Stromal cell of bone marrow (primary cell): ENCODE results near the gene FLYWCH1.
"Not testable (repeated sequence)": the region's sequence is repeated elsewhere in the genome, so short reads cannot be mapped to it uniquely, and the experiment has no call there.

Source experiments
- DNase-seq: peaks from one replicate; pipeline ENCODE4 v3.0.0-alpha.2; 2012; ENCODE audit warnings: low read depth

The FLYWCH1 gene

GRCh38 chr16:2927010-2927646, 15.4 kb downstream of the FLYWCH1 start:
- DNase-seq, result peak; percentile 76

DNA sequence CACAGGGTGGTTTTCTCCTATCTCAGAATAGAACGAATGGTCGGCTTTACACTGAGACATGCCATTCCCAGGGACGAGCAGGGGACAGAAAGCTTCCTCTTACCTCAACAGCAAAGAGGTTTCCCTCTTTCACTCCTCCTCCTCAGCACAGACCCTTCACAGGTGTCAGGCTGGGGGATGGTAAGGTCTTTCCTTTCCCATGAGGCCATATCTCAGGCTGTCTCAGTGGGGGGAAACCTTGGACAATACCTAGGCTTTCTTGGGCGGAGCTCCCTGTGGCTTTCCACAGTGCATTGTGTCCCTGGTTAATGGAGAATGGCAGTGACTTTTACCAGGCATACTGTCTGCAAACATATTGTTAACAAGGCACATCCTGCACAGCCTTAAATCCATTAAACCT, 16.4 kb downstream of the FLYWCH1 start:
- DNase-seq, result not testable (repeated sequence)

GRCh38 chr16:2928796-2929195, 17.1 kb downstream of the FLYWCH1 start:
- no peak for DNase-seq

- no peak for DNase-seq
These were observed 18.0 kb downstream of the FLYWCH1 start for GRCh38 chr16:2929693-2930092.

- DNase-seq, result no peak
These were observed 18.5 kb downstream of the FLYWCH1 start for GRCh38 chr16:2930236-2930635.

GRCh38 chr16:2931231-2931914, 19.6 kb downstream of the FLYWCH1 start:
- not testable (repeated sequence) for DNase-seq

DNA sequence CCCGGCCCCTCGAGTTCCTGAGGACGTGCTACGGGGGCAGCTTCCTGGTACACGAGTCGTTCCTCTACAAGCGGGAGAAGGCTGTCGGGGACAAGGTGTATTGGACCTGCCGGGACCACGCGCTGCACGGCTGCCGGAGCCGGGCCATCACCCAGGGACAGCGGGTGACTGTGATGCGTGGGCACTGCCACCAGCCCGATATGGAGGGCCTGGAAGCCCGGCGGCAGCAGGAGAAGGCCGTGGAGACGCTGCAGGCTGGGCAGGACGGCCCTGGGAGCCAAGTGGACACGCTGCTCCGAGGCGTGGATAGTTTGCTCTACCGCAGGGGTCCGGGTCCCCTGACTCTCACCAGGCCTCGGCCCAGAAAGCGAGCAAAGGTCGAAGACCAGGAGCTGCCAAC, 21.4 kb downstream of the FLYWCH1 start:
- no peak for DNase-seq

GRCh38 chr16:2933701-2934100, 22.0 kb downstream of the FLYWCH1 start:
- DNase-seq, result no peak

DNA sequence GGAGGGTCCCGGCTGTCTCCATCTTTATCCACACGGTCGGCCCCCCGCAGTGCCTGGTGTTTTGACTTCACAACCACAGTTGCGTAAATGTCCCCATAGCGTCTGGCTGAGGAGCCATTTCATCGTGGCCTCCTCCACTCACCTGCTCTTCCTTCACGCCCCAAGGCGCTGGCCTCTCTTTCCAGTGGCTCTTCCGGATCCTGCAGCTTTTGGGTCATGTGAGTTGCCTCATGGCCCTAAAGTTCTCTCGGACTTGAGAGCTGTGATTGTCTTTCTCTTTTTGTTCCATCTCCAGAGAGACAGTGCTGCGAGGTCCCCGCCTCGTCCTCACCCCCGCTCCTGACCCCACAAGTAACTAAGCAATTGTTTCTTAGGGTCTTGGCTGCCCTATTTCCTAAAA, 22.7 kb downstream of the FLYWCH1 start:
- no peak for DNase-seq

GRCh38 chr16:2936436-2937011, 24.8 kb downstream of the FLYWCH1 start:
- DNase-seq, result no peak

DNA sequence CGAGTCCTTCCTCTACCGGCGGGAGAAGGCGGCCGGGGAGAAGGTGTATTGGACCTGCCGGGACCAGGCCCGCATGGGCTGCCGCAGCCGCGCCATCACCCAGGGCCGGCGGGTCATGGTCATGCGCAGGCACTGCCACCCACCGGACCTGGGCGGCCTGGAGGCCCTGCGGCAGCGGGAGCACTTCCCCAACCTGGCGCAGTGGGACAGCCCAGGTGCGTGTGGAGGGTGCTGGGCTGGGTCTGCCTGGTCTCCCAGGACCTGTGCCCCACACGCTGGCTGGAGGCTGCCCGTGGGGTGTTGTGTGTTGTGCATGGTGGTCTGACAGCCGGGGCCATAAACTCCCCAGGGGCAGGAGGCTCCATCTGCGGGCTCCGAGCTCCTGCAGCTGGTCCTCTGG, 25.4 kb downstream of the FLYWCH1 start:
- no peak for DNase-seq

GRCh38 chr16:2938206-2938605, 26.5 kb downstream of the FLYWCH1 start:
- no peak for DNase-seq

GRCh38 chr16:2939968-2940367, 28.2 kb downstream of the FLYWCH1 start:
- no peak for DNase-seq

DNA sequence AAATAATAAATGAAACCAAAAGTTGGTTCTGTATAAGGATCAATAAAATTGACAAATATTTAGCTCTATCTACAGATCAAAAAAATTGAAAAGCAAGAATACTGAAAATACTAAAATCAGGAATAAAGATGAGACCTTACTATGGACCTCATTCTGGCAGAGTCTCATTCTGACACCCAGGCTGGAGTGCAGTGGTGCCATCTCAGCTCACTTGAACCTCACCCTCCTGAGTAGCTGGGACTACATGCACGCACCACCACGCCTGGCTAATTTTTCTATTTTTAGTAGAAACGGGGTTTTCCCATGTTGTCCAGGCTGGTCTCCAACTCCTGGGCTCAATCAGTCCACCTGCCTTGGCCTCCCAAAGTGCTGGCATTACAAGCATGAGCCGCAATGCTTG, 30.3 kb downstream of the FLYWCH1 start:
- DNase-seq, result no peak

DNA sequence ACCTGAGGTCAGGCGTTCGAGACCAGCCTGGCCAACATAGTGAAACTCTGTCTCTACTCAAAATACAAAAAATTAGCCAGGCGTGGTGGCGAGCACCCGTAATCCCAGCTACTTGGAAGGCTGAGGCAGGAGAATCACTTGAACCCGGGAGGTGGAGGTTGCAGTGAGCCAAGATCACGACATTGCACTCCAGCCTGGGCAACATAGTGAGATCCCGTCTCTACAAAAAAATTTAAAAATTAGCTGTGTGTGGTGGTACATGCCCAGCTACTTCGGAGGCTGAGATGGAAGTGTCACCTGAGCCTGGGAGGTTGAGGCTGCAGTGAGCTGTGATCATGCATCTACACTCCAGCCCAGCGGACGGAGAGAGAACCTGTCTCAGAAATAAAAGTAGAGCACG, 32.0 kb downstream of the FLYWCH1 start:
- not testable (repeated sequence) for DNase-seq

GRCh38 chr16:2946649-2947048, 34.9 kb downstream of the FLYWCH1 start:
- no peak for DNase-seq

GRCh38 chr16:2948807-2949704, 37.3 kb downstream of the FLYWCH1 start:
- DNase-seq, result no peak

GRCh38 chr16:2949705-2950352, 38.1 kb downstream of the FLYWCH1 start:
- DNase-seq, result no peak

DNA sequence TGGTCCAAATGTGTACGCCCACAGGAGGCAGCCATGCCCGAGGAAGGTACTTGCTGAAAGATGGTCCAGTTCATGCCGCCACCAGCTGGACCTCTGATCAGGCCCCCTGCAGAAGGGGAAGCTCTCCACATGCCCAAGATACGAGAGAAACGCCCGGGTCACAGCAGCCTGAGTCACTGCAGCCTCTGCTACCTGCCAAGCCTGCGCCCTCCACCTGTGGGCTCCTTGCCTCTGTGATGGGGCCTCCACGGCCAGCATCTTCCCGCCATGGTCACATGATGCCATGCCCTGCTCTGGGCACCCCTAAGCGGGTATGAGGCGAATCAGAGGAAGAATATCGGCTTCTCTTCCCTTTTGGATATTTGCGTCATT, 38.6 kb downstream of the FLYWCH1 start:
- DNase-seq, result no peak

DNA sequence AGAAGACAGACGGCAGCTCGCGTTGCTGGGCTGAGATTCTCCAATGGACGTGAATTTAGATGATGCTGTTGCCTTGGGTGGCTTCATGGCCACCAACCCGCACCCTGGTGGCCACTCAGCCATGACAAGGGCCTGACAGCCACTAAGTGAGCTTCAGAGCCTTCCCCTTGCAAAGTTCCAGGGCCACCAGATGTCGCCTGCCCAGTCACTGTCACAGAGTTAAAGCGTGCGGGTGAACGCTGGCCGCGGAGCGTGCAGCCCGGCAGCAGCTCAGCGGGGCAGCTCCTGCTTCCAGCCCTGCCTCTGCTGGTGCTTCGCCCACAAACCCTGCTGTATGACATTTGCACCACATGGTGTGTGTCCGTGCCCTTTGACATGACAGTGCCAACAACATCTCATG, 39.0 kb downstream of the FLYWCH1 start:
- no peak for DNase-seq

DNA sequence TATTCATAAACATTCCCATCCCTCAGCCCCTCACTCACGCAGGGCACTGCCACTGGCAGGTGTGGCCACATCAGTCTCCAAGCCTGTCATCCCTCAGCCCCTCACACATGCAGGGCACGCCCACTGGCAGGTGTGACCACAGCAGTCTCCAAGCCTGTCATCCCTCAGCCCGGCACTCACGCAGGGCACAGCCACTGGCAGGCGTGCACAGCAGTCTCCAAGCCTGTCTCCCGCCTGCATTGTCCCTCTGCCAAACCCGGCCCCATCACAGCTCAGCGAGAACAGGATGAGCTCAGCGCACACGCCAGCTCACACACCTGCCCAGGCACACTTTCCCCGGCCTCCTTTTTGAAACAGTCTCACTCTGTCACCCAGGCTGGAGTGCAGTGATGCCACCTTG, 40.9 kb downstream of the FLYWCH1 start:
- DNase-seq, result no peak
